Upper lobe of left lung (tissue), 6 donors: ENCODE measurements around the gene ANXA6. TPM values are rescaled to one million over a fixed set of nuclear protein-coding genes. Genes with fewer than 3 reads are reported as not detected.

Experiments
- ATAC-seq, 2 donors: fragments of 200-7000 bp; cut with Tn5 transposase; one replicate each; pipeline ENCODE4 v1.9.1; 2022; ENCODE audit warnings: mild to moderate bottlenecking in 2 of 2, moderate library complexity in 2 of 2; ENCODE audit not compliant: low FRiP score in 2 of 2
- DNase-seq, 2 donors: peaks; one replicate each; pipeline ENCODE4 v3.0.0-alpha.2; 2019 to 2020
- H3K27ac ChIP-seq, 4 donors: fragments of 200-600 bp; sonication (generic); one replicate each; pipeline ENCODE4 v1.5.1; 2016 to 2019
- H3K27me3 ChIP-seq, 4 donors: fragments of 200-600 bp; sonication (generic); one replicate each; pipeline ENCODE4 v1.5.1; 2017 to 2019
- H3K36me3 ChIP-seq, 4 donors: fragments of 200-600 bp; sonication (generic); one replicate each; pipeline ENCODE4 v1.5.1; 2016 to 2019
- H3K4me1 ChIP-seq, 4 donors: fragments of 200-600 bp; sonication (generic); one replicate each; pipeline ENCODE4 v1.5.1; 2018 to 2019
- H3K4me3 ChIP-seq, 4 donors: fragments of 200-600 bp; sonication (generic); one replicate each; pipeline ENCODE4 v1.5.1; 2017 to 2019; ENCODE audit warnings: mild to moderate bottlenecking in 2 of 4, moderate library complexity in 1 of 4
- H3K9me3 ChIP-seq, 4 donors: fragments of 200-600 bp; sonication (generic); one replicate each; pipeline ENCODE4 v1.5.1; 2018 to 2019
- EP300 ChIP-seq, 4 donors: sonication (generic); formaldehyde crosslinking; IDR thresholded peaks; one replicate each; pipeline ENCODE4 v1.5.1; 2017; ENCODE audit warnings: antibody characterized with exemption in 4 of 4, control low read depth in 2 of 4
- POLR2A ChIP-seq, 4 donors: fragments of 450-650 bp; IDR thresholded peaks; one replicate each; pipeline ENCODE4 v1.5.1; 2016 to 2017; ENCODE audit warnings: antibody characterized with exemption in 4 of 4, mild to moderate bottlenecking in 2 of 4
- POLR2AphosphoS5 ChIP-seq, 2 donors: sonication (generic); formaldehyde crosslinking; IDR thresholded peaks; one replicate each; pipeline ENCODE4 v1.5.1; 2017; ENCODE audit warnings: antibody characterized with exemption in 2 of 2
- WGBS, 2 donors: methylation state at CpG; one replicate each; pipeline ENCODE4 v1.1.5; 2017 to 2018; 5-methylcytosine and 5-hydroxymethylcytosine counted together
- total RNA-seq, 6 donors: library from RNA; depleted of rRNA in 4 of 6; stranded (reverse); fragments of >200 nt in 4 of 6; gene quantifications; one replicate each; pipeline versions ENCODE4 v1.1.0 to v1.2.1, GENCODE V29; 2016 to 2021
- TF ChIP-seq, protein P1 (sequence below), 6 experiments: fragments of 450-650 bp in 4 of 6; fragments of 200-600 bp in 2 of 6; sonication (generic) in 2 of 6; IDR thresholded peaks; one replicate each; pipeline ENCODE4 v1.5.1; 2016 to 2019; ENCODE audit warnings: antibody characterized with exemption in 6 of 6
- donor health status: DM: no; HTN: no; CAD: no; lungs with moderate emphysema.
- donor health status: DM: no; HTN: yes; CAD: no; lungs with severe emphysema.

Gene ANXA6
- total RNA-seq, 6 donors from 2014 or later, result 68.5 to 176 (median 84.5) TPM

DNA sequence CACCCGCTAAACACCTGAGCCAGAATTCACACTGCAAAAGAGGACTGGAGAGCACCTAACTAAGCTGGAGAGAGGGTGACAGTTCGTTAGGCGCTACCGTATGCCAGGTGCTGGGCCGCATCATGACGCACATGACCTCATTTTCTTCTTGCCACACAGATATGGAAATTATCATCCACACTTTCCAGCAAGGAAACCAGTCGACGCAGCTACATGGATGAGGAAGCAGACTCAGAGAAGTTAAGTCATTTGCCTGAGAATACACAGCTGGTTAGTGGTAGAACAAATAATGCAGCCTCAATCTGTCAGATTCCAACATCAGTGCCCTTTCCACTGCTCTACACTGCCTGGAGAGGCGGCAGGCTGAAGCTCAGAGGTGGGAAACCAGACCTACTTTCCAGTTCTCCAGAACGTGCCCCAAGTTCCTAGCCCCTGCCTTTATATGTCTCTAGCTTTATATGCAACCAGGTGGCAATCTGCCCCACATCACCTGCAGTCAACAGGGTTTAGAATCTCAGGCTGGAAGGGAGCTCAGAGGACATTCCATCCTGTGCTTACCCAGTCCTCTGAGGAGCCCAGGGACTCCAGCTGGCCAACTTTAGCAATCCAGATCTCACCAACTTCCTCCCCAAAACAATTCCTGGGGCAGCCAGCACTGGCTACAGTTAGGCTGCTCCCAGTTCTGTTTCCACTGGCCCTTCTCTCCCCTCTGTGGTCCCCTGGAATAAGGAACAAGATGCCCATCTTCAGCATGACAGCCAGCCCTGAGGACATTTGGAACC, 85.5 kb downstream of the ANXA6 start:
- TF ChIP-seq, protein P1, sequence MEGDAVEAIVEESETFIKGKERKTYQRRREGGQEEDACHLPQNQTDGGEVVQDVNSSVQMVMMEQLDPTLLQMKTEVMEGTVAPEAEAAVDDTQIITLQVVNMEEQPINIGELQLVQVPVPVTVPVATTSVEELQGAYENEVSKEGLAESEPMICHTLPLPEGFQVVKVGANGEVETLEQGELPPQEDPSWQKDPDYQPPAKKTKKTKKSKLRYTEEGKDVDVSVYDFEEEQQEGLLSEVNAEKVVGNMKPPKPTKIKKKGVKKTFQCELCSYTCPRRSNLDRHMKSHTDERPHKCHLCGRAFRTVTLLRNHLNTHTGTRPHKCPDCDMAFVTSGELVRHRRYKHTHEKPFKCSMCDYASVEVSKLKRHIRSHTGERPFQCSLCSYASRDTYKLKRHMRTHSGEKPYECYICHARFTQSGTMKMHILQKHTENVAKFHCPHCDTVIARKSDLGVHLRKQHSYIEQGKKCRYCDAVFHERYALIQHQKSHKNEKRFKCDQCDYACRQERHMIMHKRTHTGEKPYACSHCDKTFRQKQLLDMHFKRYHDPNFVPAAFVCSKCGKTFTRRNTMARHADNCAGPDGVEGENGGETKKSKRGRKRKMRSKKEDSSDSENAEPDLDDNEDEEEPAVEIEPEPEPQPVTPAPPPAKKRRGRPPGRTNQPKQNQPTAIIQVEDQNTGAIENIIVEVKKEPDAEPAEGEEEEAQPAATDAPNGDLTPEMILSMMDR (IDR thresholded peaks at IDR 0.05), result no peak
- no peak for TF ChIP-seq POLR2A (IDR thresholded peaks at IDR 0.05)
- TF ChIP-seq POLR2AphosphoS5 (IDR thresholded peaks at IDR 0.05), result no peak
- TF ChIP-seq EP300 (IDR thresholded peaks at IDR 0.05), result no peak
- H3K4me1 ChIP-seq, result peaks cover 73 to 81% (median 78%) of the 10 kb centered on the region in 4 donors
- no peaks in the 10 kb centered on the region for H3K9me3 ChIP-seq
- 91% methylated on average over 10 of the region's 10 CpGs for WGBS, 2 donors
- DNase-seq, result no peak
- ATAC-seq, result peak in 1 of 2 donors; percentile 1
- peaks cover 0 to 4% (median 2%) of the 10 kb centered on the region in 4 donors for H3K36me3 ChIP-seq
- H3K27ac ChIP-seq, result peak overlapping the region; percentile 48 to 78 (median 67)
- H3K27me3 ChIP-seq, result no peaks in the 10 kb centered on the region
- no peak overlapping the region for H3K4me3 ChIP-seq

DNA sequence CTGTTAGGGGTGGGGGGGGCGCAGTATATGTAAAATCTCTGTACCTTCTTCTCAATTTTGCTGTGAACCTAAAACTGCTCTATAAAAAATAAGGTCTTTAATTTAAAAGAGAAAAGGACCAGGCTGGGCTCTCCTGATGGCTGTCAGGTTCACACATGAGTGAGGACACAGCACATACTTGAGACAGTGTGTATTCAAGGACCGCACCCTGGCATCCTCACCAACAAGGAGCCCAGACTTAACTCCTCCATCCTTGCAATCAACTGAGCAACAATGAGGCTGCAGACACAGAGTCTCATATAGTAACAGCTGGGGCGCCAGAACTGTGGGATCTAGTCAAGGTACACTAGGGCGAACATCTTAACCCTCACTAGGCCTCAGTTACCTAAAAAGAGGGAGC, 86.6 kb downstream of the ANXA6 start:
- H3K27me3 ChIP-seq, result no peaks in the 10 kb centered on the region
- H3K4me1 ChIP-seq, result peaks cover 66 to 78% (median 71%) of the 10 kb centered on the region in 4 donors
- 87 to 88% methylated on average over 4 of the region's 4 CpGs for WGBS, 2 donors
- H3K36me3 ChIP-seq, result peaks cover 0 to 8% (median 2%) of the 10 kb centered on the region in 4 donors
- peak overlapping the region in 3 of 4 donors; percentile 65 to 78 (median 69) for H3K27ac ChIP-seq
- DNase-seq (no peak), ATAC-seq (no peak)
- no peak for TF ChIP-seq EP300 (IDR thresholded peaks at IDR 0.05)
- TF ChIP-seq POLR2AphosphoS5 (IDR thresholded peaks at IDR 0.05), result no peak
- TF ChIP-seq, protein P1 (IDR thresholded peaks at IDR 0.05), result no peak
- no peak for TF ChIP-seq POLR2A (IDR thresholded peaks at IDR 0.05)
- H3K4me3 ChIP-seq, result no peak overlapping the region
- H3K9me3 ChIP-seq, result no peaks in the 10 kb centered on the region

DNA sequence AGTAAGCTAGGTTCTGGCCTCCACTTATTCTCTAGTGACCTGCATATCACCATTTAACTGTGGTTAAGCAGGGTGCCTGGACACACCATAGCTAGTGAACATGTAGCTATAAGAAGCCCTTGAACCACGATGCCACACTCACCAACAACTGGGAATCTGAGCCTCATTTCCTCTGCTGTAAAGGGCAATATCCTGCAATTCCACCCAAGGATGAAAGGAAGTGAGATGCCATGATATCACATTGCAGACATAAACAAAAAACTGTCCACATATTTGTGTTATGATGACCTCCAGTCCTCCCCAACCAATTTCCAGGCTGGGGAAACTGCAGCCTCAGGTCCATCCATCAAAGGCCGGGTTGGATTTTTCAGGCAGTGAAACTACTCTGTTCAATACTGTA, 87.1 kb downstream of the ANXA6 start:
- H3K36me3 ChIP-seq, result peaks cover 0 to 8% (median 2%) of the 10 kb centered on the region in 4 donors
- no peaks in the 10 kb centered on the region for H3K27me3 ChIP-seq
- no peaks in the 10 kb centered on the region for H3K9me3 ChIP-seq
- ATAC-seq (no peak), DNase-seq (no peak)
- H3K27ac ChIP-seq, result peak overlapping the region in 3 of 4 donors; percentile 59 to 78 (median 69)
- H3K4me3 ChIP-seq, result no peak overlapping the region
- WGBS, 2 donors, result 52 to 67% methylated on average over 2 of the region's 2 CpGs
- H3K4me1 ChIP-seq, result peaks cover 60 to 73% (median 68%) of the 10 kb centered on the region in 4 donors
- TF ChIP-seq POLR2A (IDR thresholded peaks at IDR 0.05) (no peak), EP300 (IDR thresholded peaks at IDR 0.05) (no peak), POLR2AphosphoS5 (IDR thresholded peaks at IDR 0.05) (peak; percentile 35 to 47)
- TF ChIP-seq, protein P1 (IDR thresholded peaks at IDR 0.05), result no peak

DNA sequence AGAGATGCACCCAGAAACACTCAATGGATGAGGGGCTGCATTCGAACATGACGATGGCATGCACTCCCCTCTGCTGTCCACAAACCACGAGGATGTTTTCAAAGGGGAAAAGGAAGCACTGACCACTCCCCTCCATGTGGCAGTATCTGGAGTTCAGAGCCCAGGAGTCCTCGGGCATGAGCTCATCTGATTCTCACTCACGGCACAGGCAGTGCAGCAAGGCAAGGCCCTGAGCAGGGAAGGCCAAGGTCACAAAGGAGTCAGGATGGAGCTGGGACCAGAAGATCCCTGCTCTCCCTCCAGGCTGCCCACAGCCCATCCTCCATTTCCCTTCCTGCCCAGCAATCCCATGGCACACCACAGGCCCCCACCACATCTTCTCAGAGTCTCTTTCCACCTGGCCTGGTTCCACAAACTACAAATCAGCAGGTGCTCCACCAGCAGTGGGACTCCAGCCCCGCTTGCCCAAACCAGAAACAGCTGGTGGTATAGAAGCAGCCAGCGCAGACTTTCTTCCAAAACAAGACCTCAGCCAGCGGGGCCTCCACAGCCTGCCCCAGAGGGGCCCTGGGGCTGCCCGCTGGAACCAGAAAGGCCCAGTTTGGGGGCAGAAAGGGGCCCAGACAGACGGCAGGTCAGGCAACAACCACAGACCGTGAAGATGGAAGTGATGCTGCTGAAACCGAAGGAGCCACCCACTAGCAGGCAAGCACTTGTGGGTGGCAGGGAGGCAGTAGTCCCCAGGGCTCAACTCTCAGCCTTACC, 89.0 kb downstream of the ANXA6 start:
- DNase-seq, result peak in 1 of 2 donors; percentile 38
- H3K27me3 ChIP-seq, result no peaks in the 10 kb centered on the region
- H3K27ac ChIP-seq, result peak overlapping the region; percentile 59 to 78 (median 69)
- TF ChIP-seq, protein P1 (IDR thresholded peaks at IDR 0.05), result no peak
- TF ChIP-seq EP300 (IDR thresholded peaks at IDR 0.05) (no peak), POLR2A (IDR thresholded peaks at IDR 0.05) (no peak), POLR2AphosphoS5 (IDR thresholded peaks at IDR 0.05) (no peak)
- no peaks in the 10 kb centered on the region for H3K9me3 ChIP-seq
- peaks cover 62 to 85% (median 78%) of the 10 kb centered on the region in 4 donors for H3K4me1 ChIP-seq
- peaks cover 0 to 13% (median 2%) of the 10 kb centered on the region in 4 donors for H3K36me3 ChIP-seq
- peak in 1 of 2 donors; percentile 52 for ATAC-seq
- H3K4me3 ChIP-seq, result no peak overlapping the region
- WGBS, 2 donors, result 42 to 56% methylated on average over 9 to 12 of the region's 12 CpGs
